Lower leg skin (tissue), 4 donors: ENCODE data around the gene NOC2L. TPM values are rescaled to one million over a fixed set of nuclear protein-coding genes. Genes with fewer than 3 reads are reported as not detected.

ENCODE experiments used
- DNase-seq, 2 donors: peaks; one replicate each; pipeline ENCODE4 v3.0.0-alpha.2; 2019; ENCODE audit warnings: low spot score in 2 of 2
- H3K4me3 ChIP-seq: fragments of 200-600 bp; sonication (generic); 2 replicates; pipeline ENCODE4 v1.5.1; 2017; ENCODE audit warnings: mild to moderate bottlenecking, low read depth; ENCODE audit not compliant: poor library complexity, severe bottlenecking
- CTCF ChIP-seq, 3 donors: fragments of 450-650 bp; IDR thresholded peaks; one replicate each; pipeline ENCODE4 v1.5.1; 2016; ENCODE audit warnings: antibody characterized with exemption in 3 of 3, mild to moderate bottlenecking in 3 of 3, moderate library complexity in 2 of 3
- POLR2A ChIP-seq, 2 donors: fragments of 450-650 bp; IDR thresholded peaks; one replicate each; pipeline ENCODE4 v1.6.1; 2016 to 2017; ENCODE audit warnings: antibody characterized with exemption in 2 of 2, mild to moderate bottlenecking in 1 of 2, moderate library complexity in 1 of 2
- WGBS, 2 donors: methylation state at CpG; one replicate each; pipeline ENCODE4 v1.1.5; 2018; 5-methylcytosine and 5-hydroxymethylcytosine counted together
- intact Hi-C: fragments of 100-400 bp; cut with DNase I; formaldehyde crosslinking; loops from one replicate; pipeline ENCODE4 v1.15.0; 2023; ENCODE audit warnings: low total_unique reads
- total RNA-seq, 4 donors: library from RNA; depleted of rRNA; stranded (reverse); fragments of >200 nt; gene quantifications; one replicate each; pipeline ENCODE4 v1.1.0, GENCODE V29; 2016

Gene NOC2L
- total RNA-seq, 4 donors from 2014 or later = 44.7 to 67.8 (median 59.6) TPM

- DNase-seq = no peak
- no peak overlapping the region for H3K4me3 ChIP-seq
- intact Hi-C loops = no loop called here
- WGBS, 2 donors = 62 to 73% methylated on average over 14 to 15 of the region's 15 CpGs
- TF ChIP-seq CTCF (IDR thresholded peaks at IDR 0.05) (no peak), POLR2A (IDR thresholded peaks at IDR 0.05) (no peak)
These were observed 20.9 kb downstream of the NOC2L start for GRCh38 chr1:938088-938683.

- DNase-seq = no peak
- TF ChIP-seq CTCF (IDR thresholded peaks at IDR 0.05) (no peak), POLR2A (IDR thresholded peaks at IDR 0.05) (no peak)
- H3K4me3 ChIP-seq = no peak overlapping the region
- 74 to 78% methylated on average over 6 to 16 of the region's 16 CpGs for WGBS, 2 donors
- intact Hi-C loops = no loop called here
These were observed 21.5 kb downstream of the NOC2L start for GRCh38 chr1:937521-937920.

- no peak overlapping the region for H3K4me3 ChIP-seq
- no peak for DNase-seq
- TF ChIP-seq CTCF (IDR thresholded peaks at IDR 0.05) = no peak
- WGBS, 2 donors = 42 to 43% methylated on average over 23 to 33 of the region's 45 CpGs
- intact Hi-C loops = no loop called here
These were observed 22.4 kb downstream of the NOC2L start for GRCh38 chr1:936348-937264.

GRCh38 chr1:935751-936231 lies 23.3 kb downstream of the NOC2L start:
- TF ChIP-seq POLR2A (IDR thresholded peaks at IDR 0.05) = no peak
- no peak for TF ChIP-seq CTCF (IDR thresholded peaks at IDR 0.05)
- intact Hi-C loops = no loop called here
- no peak for DNase-seq
- no peak overlapping the region for H3K4me3 ChIP-seq
- 10 to 16% methylated on average over 12 to 27 of the region's 30 CpGs for WGBS, 2 donors

DNA sequence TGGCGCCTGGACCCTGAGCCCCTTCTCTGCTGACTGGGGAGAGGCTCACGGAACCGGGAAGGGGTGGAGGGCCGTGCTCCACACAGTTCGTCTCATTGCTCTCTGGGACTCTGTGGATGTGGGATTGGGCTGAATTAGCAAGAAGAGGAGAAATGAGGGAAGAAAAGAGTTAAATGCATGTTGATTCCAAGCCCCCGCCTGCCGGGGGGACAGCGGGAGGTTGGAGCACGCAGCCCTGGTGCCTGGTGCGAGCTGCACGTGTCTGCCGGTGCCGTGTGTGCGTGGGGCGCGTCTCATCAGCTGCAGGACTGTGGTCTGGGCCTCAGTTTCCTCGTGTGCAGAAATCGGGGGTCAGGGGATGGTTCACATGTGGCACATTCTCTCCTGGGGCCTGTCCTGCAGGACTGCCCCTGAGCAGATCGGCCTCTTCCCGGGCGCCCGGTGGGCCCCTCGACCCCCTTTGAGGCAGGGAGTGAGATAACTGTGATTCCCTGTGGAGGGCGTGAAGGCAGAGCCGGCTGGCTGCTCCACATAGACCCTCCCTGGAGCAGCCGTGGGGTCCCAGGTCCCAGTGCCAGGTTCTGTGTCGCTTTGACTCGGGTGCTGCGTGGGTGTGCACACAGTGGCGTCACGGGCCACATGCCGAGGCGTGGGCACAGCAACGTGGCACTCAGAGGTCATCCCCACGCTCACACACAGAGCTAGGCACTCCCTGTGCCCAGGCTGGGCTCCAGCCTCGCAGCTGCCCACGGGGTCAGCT lies 23.9 kb downstream of the NOC2L start:
- H3K4me3 ChIP-seq = no peak overlapping the region
- no peak for DNase-seq
- WGBS, 2 donors = 4 to 9% methylated on average over 18 to 29 of the region's 37 CpGs
- TF ChIP-seq POLR2A (IDR thresholded peaks at IDR 0.05) (no peak), CTCF (IDR thresholded peaks at IDR 0.05) (no peak)
- intact Hi-C loops = no loop called here
